ENCODE results near the gene LTA4H. TPM values are rescaled to one million over a fixed set of nuclear protein-coding genes. Genes with fewer than 3 reads are reported as not detected.

LTA4H gene
- total and polyA plus RNA-seq, 2 of the 4 experiments (the other 2 are of a cell fraction) = 41.0 to 43.3 TPM

DNA sequence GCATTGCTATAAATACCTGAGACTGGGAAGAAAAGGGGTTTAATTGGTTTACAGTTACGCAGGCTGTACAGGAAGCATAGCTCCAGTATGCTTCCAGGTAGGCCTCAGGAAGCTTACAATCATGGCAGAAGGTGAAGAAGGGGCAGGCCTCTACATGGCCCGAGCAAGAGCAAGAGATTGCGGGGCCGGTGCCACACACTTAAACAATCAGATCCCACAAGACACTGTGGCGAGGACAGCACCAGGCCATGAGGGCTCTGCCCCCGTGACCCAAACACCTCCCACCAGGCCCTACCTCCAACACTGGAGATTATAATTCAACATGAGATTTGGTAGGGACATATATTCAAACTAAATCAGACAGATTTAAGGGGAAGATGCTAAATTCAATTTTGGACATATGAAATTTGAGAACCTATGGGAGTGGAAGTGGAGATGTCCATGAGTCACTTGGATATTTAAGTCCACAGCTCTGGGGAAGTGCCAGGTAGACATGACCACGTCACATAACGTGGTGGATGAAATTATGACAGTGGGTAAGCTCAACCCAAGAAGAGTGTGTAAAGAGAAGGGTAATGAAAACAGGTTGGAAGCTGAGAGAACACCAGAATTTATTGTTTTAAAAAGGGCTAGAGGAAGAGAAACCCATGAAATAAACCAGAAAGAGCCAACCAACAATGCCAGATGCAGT, 1.5 kb upstream of the LTA4H start:
- no peak overlapping the region for H3K23ac ChIP-seq (ENCODE audit: low read depth, low read length)
- dilution Hi-C loops (cut with HindIII; ENCODE audit: low sequenced_read_pairs, unreplicated experiment) = no loop called here
- no peak overlapping the region for H2AFZ ChIP-seq (replicated peaks; ENCODE audit: low read length, poor library complexity)
- H3K4me2 ChIP-seq (ENCODE audit: low read depth, low read length) = no peak overlapping the region
- CTCF ChIA-PET = no interaction called here
- H4K8ac ChIP-seq (ENCODE audit: low read depth in 2 of 2, low read length in 2 of 2) = no peak overlapping the region
- no TSS peak for BruUV-seq (replicated peaks)
- no peak overlapping the region for H3K9ac ChIP-seq (ENCODE audit: low read depth, low read length)
- H3K4me1 ChIP-seq (ENCODE audit: control insufficient read depth, insufficient read depth, low read length) = 0 out of 2 replicates have a peak, but pooled peaks cover 2% of the 10 kb centered on the region
- H3K36me3 ChIP-seq (ENCODE audit: control insufficient read depth, insufficient read depth, low read length) = no peaks in the 10 kb centered on the region
- H4K20me1 ChIP-seq (ENCODE audit: insufficient read depth, low read length) = no peaks in the 10 kb centered on the region
- H3K18ac ChIP-seq (ENCODE audit: low read depth, low read length) = no peak overlapping the region
- no peaks in the 10 kb centered on the region for H3K9me3 ChIP-seq (ENCODE audit: control insufficient read depth, insufficient read depth, low read length)
- H3K27me3 ChIP-seq (ENCODE audit: control insufficient read depth, insufficient read depth, low read length) = no peaks in the 10 kb centered on the region
- H2BK15ac ChIP-seq (ENCODE audit: low read depth, low read length) = no peak overlapping the region
- no peaks in the 10 kb centered on the region for H3K9me1 ChIP-seq (ENCODE audit: insufficient read depth, low read length)
- no peak overlapping the region for H2BK120ac ChIP-seq (ENCODE audit: low read depth, low read length)
- no peak overlapping the region for H4K91ac ChIP-seq (ENCODE audit: insufficient read depth, low read depth, low read length)
- H2AK5ac ChIP-seq (ENCODE audit: low read depth, low read length) = no peak overlapping the region
- no peak overlapping the region for H3K56ac ChIP-seq (ENCODE audit: extremely low read depth, insufficient read depth, low read length)
- H3K4me3 ChIP-seq (ENCODE audit: insufficient read depth, low read depth, low read length) = no peak overlapping the region
- ATAC-seq (ENCODE audit: low read depth) (no peak), DNase-seq (peak; percentile 82)
- no peak overlapping the region for H3K27ac ChIP-seq (ENCODE audit: insufficient read depth, low read length)
- H3K14ac ChIP-seq (replicated peaks; ENCODE audit: low read depth, low read length) = no peak overlapping the region
- no peak overlapping the region for H2AK9ac ChIP-seq (replicated peaks; ENCODE audit: low read depth, low read length, poor library complexity)
- intact Hi-C loops (cut with micrococcal nuclease) = loop anchor here (5.0 kb wide), 1 partner anchor 160 kb away; no protein-coding TSS in a partner anchor
- POLR2A ChIA-PET (ENCODE audit: unreplicated experiment) = no interaction called here
- in situ Hi-C loops (cut with MboI; ENCODE audit: low sequenced_read_pairs) = no loop called here
- no peak for TF ChIP-seq CHD1 (IDR thresholded peaks at IDR 0.05; ENCODE audit: low read depth, low read length)
- no peak for TF ChIP-seq FOS (IDR thresholded peaks at IDR 0.05; ENCODE audit: low read depth, low read length)
- TF ChIP-seq CTCF (conservative IDR thresholded peaks at IDR 0.05; ENCODE audit: low read depth, low read length) = no peak
- no peak for TF ChIP-seq NFE2L2 (IDR thresholded peaks at IDR 0.05; ENCODE audit: low read depth, low read length)
- no peak for TF ChIP-seq BHLHE40 (IDR thresholded peaks at IDR 0.05; ENCODE audit: low read depth, low read length)
- no peak for TF ChIP-seq RCOR1 (IDR thresholded peaks at IDR 0.05; ENCODE audit: insufficient replicate concordance, low read length)
- TF ChIP-seq RAD21 (IDR thresholded peaks at IDR 0.05; ENCODE audit: low read length) = no peak
- TF ChIP-seq, protein P1, sequence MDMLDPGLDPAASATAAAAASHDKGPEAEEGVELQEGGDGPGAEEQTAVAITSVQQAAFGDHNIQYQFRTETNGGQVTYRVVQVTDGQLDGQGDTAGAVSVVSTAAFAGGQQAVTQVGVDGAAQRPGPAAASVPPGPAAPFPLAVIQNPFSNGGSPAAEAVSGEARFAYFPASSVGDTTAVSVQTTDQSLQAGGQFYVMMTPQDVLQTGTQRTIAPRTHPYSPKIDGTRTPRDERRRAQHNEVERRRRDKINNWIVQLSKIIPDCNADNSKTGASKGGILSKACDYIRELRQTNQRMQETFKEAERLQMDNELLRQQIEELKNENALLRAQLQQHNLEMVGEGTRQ (IDR thresholded peaks at IDR 0.05; ENCODE audit: low read depth, low read length) = no peak
- TF ChIP-seq POLR2A (IDR thresholded peaks at IDR 0.05; ENCODE audit: low read depth, low read length) = no peak
- no peak for TF ChIP-seq ELK1 (IDR thresholded peaks at IDR 0.05; ENCODE audit: borderline replicate concordance, low read depth, low read length)
- TF ChIP-seq CEBPB (IDR thresholded peaks at IDR 0.05; ENCODE audit: low read depth, low read length) = no peak
- TF ChIP-seq MAZ (IDR thresholded peaks at IDR 0.05; ENCODE audit: borderline replicate concordance, low read depth, low read length) = no peak
- no peak for TF ChIP-seq MAFK (IDR thresholded peaks at IDR 0.05; ENCODE audit: low read depth, low read length)
- TF ChIP-seq SMC3 (IDR thresholded peaks at IDR 0.05; ENCODE audit: low read depth, low read length) = no peak
- TF ChIP-seq RFX5 (IDR thresholded peaks at IDR 0.05; ENCODE audit: low read depth, low read length) = no peak
- TF ChIP-seq MXI1 (IDR thresholded peaks at IDR 0.05; ENCODE audit: borderline replicate concordance, low read depth, low read length) = no peak
- H2BK20ac ChIP-seq (ENCODE audit: low read depth, low read length) = no peak overlapping the region
- no peak overlapping the region for H2BK5ac ChIP-seq (ENCODE audit: low read depth, low read length, poor library complexity, severe bottlenecking)
- peaks cover 4 to 8% of the 10 kb centered on the region in 2 experiments; a peak in 3 of 4 replicates for H3K79me1 ChIP-seq (ENCODE audit: low read depth in 1 of 2, low read length in 2 of 2)
- H4K5ac ChIP-seq (ENCODE audit: low read depth, low read length) = no peak overlapping the region
- no peak overlapping the region for H3K4ac ChIP-seq (ENCODE audit: low read depth, low read length)
- WGBS, 2 experiments (ENCODE audit: extremely low coverage in 2 of 2, insufficient read length in 1 of 2) = no CpG with 5 or more reads among the region's 8 CpGs

Data from IMR-90 (cell line).